Measurements from ENCODE around the gene SUN2. TPM values are rescaled to one million over a fixed set of nuclear protein-coding genes. Genes with fewer than 3 reads are reported as not detected.

SUN2 gene
- total RNA-seq, 1 experiment from 2014 or later = 19.4 TPM

Other genes with a start within 250 kb of the SUN2 start
- gene DDX17, start 249.7 kb downstream of the SUN2 start, total RNA-seq (2014; rRNA removed; shearing (Covaris generic)) = 531 and 580 TPM in 2 replicates
- 4.0 and 107 TPM in 2 replicates for gene DMC1, start 185.8 kb downstream of the SUN2 start, total RNA-seq (2014; rRNA removed; shearing (Covaris generic))
- gene FAM227A, start 99.6 kb downstream of the SUN2 start, total RNA-seq (2014; rRNA removed; shearing (Covaris generic)) = 0.37 and 0.41 TPM in 2 replicates
- 34.2 and 47.6 TPM in 2 replicates for gene CBY1, start 99.4 kb downstream of the SUN2 start, total RNA-seq (2014; rRNA removed; shearing (Covaris generic))
- gene TOMM22, start 74.0 kb downstream of the SUN2 start, total RNA-seq (2014; rRNA removed; shearing (Covaris generic)) = 131 and 138 TPM in 2 replicates
- gene JOSD1, start 55.1 kb downstream of the SUN2 start, total RNA-seq (2014; rRNA removed; shearing (Covaris generic)) = 33.3 and 41.4 TPM in 2 replicates
- 30.5 and 35.9 TPM in 2 replicates for gene GTPBP1, start 50.1 kb downstream of the SUN2 start, total RNA-seq (2014; rRNA removed; shearing (Covaris generic))
- 17.9 and 30.9 TPM in 2 replicates for gene DNAL4, start 38.1 kb upstream of the SUN2 start, total RNA-seq (2014; rRNA removed; shearing (Covaris generic))
- gene NPTXR, start 88.0 kb upstream of the SUN2 start, total RNA-seq (2014; rRNA removed; shearing (Covaris generic)) = 5.6 and 8.8 TPM in 2 replicates
- 16.4 and 25.6 TPM in 2 replicates for gene CBX6, start 116.2 kb upstream of the SUN2 start, total RNA-seq (2014; rRNA removed; shearing (Covaris generic))
- not detected in 2 replicates for gene APOBEC3A, start 201.6 kb upstream of the SUN2 start, total RNA-seq (2014; rRNA removed; shearing (Covaris generic))
- 6.4 and 8.9 TPM in 2 replicates for gene APOBEC3B, start 226.3 kb upstream of the SUN2 start, total RNA-seq (2014; rRNA removed; shearing (Covaris generic))